GM12872 (cell line): ENCODE data around the gene NEGR1.

Source experiments
- CTCF ChIP-seq: IDR thresholded peaks from 3 replicates; pipeline ENCODE4 v1.5.1; 2011; ENCODE audit warnings: low read depth, mild to moderate bottlenecking, low read length, moderate library complexity; ENCODE audit not compliant: insufficient read depth

The NEGR1 gene

GRCh38 chr1:71522721-71523120 is 759.6 kb downstream of the NEGR1 start:
- TF ChIP-seq CTCF, result no peak

GRCh38 chr1:71521655-71522264 is 760.6 kb downstream of the NEGR1 start:
- peak; percentile 47; the same call in 2 of the 3 replicates for TF ChIP-seq CTCF

- TF ChIP-seq CTCF, result no peak
These were observed 770.8 kb downstream of the NEGR1 start for GRCh38 chr1:71511505-71511904.

- TF ChIP-seq CTCF, result no peak
These were observed 771.6 kb downstream of the NEGR1 start for GRCh38 chr1:71510725-71511124.

- no peak for TF ChIP-seq CTCF
These were observed 773.2 kb downstream of the NEGR1 start for GRCh38 chr1:71509051-71509595.

GRCh38 chr1:71502006-71502405 is 780.3 kb downstream of the NEGR1 start:
- TF ChIP-seq CTCF, result no peak

- no peak for TF ChIP-seq CTCF
These were observed 783.8 kb downstream of the NEGR1 start for GRCh38 chr1:71498542-71498941.

- TF ChIP-seq CTCF, result no peak
These were observed 788.2 kb downstream of the NEGR1 start for GRCh38 chr1:71494163-71494562.
